Astrocyte of the cerebellum (primary cell): ENCODE measurements around the gene TCF7L2.

Source experiments
- DNase-seq: peaks from one replicate; pipeline ENCODE4 v3.0.0-alpha.2; 2011; ENCODE audit warnings: low read depth
- H3K4me3 ChIP-seq: 2 replicates; pipeline ENCODE4 v1.5.1; 2011; ENCODE audit warnings: mild to moderate bottlenecking, low read depth, low read length, moderate library complexity
- CTCF ChIP-seq: IDR thresholded peaks from 2 replicates; pipeline ENCODE4 v1.5.1; 2012; ENCODE audit warnings: low read length, low read depth, moderate library complexity, mild to moderate bottlenecking; ENCODE audit errors: missing control alignments
- in situ Hi-C: cut with HindIII; loops from 2 replicates; pipeline ENCODE4 v1.10.0; 2017; ENCODE audit warnings: low sequenced_read_pairs

The TCF7L2 gene

GRCh38 chr10:112918771-112919170 is 31.3 kb upstream of the TCF7L2 start:
- TF ChIP-seq CTCF = no peak
- DNase-seq = no peak
- H3K4me3 ChIP-seq = no peak overlapping the region
- in situ Hi-C loops = no loop called here

GRCh38 chr10:112919721-112920120 is 30.3 kb upstream of the TCF7L2 start:
- in situ Hi-C loops = no loop called here
- H3K4me3 ChIP-seq = no peak overlapping the region
- TF ChIP-seq CTCF = no peak
- no peak for DNase-seq

GRCh38 chr10:112926906-112927688 is 22.9 kb upstream of the TCF7L2 start:
- DNase-seq = no peak
- in situ Hi-C loops = no loop called here
- TF ChIP-seq CTCF = no peak
- H3K4me3 ChIP-seq = no peak overlapping the region

GRCh38 chr10:112927980-112928379 is 22.1 kb upstream of the TCF7L2 start:
- no peak for DNase-seq
- TF ChIP-seq CTCF = no peak
- H3K4me3 ChIP-seq = no peak overlapping the region
- in situ Hi-C loops = no loop called here

DNA sequence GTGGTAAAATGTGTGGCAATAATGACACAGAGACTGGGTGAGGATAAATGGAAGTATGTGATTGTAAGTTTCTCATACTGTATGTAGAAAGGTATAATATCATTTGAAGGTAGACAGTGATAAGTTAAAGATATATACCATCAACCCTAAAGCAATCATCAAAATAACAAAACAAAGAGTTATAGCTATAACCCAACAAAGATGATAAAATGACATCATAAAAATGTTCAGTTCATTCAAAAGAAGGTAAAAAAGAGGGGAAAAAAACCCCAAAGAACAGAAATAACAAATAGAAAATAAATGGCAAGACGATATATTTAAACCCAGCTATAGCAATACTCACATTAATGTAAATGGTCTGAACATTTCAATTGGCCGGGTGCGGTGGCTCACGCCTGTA is 17.4 kb upstream of the TCF7L2 start:
- no peak for TF ChIP-seq CTCF
- in situ Hi-C loops = no loop called here
- H3K4me3 ChIP-seq = no peak overlapping the region
- no peak for DNase-seq

DNA sequence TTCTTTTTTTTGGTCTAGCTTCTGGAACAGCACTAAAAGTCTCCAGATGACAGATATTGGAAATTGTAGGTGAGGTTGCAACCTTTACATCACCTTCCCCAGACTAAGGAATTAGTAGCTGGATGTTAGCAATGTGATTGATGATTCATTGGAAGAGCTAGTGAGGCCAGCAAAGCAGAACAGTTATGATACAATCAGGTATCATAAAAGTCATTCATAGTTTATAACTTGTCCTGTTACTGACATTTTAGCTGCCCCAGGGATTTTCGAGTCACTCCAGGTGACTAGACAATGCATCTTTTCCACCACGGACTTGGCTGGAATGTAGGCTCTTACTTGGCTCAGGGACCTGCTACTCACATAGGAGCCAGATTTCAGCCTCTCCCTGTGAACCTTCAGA is 15.9 kb upstream of the TCF7L2 start:
- DNase-seq = no peak
- no peak overlapping the region for H3K4me3 ChIP-seq
- no peak for TF ChIP-seq CTCF
- in situ Hi-C loops = no loop called here
